CD8-positive, alpha-beta memory T cell (primary cell): ENCODE results near the gene GALNT10. TPM values are rescaled to one million over a fixed set of nuclear protein-coding genes. Genes with fewer than 3 reads are reported as not detected.

Experiments used
- CTCF ChIA-PET: fragments of 350-600 bp; sonication (Branson Sonifier 250); formaldehyde crosslinking; loops from one replicate; lab custom pipeline; 2021; ENCODE audit warnings: antibody characterized with exemption; lab: Charles Lee
- POLR2A ChIA-PET: fragments of 350-600 bp; sonication (Branson Sonifier 250); formaldehyde crosslinking; loops from one replicate; lab custom pipeline; 2021; ENCODE audit warnings: antibody characterized with exemption; lab: Charles Lee
- DNase-seq, 5 donors: peaks; one replicate each; pipeline versions ENCODE4 v3.0.0 to v3.0.0-alpha.2; 2020 to 2022; ENCODE audit warnings: mixed read lengths in 1 of 5
- H3K27ac ChIP-seq: one replicate; pipeline ENCODE4 v1.7.0; 2013; ENCODE audit warnings: low read depth, mild to moderate bottlenecking, low read length, moderate library complexity
- H3K27me3 ChIP-seq: 2 replicates; pipeline ENCODE4 v1.7.0; 2013; ENCODE audit warnings: low read length, mild to moderate bottlenecking; ENCODE audit not compliant: insufficient read depth, poor library complexity, severe bottlenecking
- H3K36me3 ChIP-seq: 2 replicates; pipeline ENCODE4 v1.7.0; 2013; ENCODE audit warnings: mild to moderate bottlenecking, low read length, moderate library complexity; ENCODE audit not compliant: insufficient read depth
- H3K4me1 ChIP-seq: 2 replicates; pipeline ENCODE4 v1.7.0; 2013; ENCODE audit warnings: mild to moderate bottlenecking, low read length, moderate library complexity; ENCODE audit not compliant: insufficient read depth
- H3K4me3 ChIP-seq: 2 replicates; pipeline ENCODE4 v1.7.0; 2013; ENCODE audit warnings: mild to moderate bottlenecking, low read length
- H3K9me3 ChIP-seq: 2 replicates; pipeline ENCODE4 v1.7.0; 2013; ENCODE audit warnings: mild to moderate bottlenecking, low read length
- H3K27ac Mint-ChIP-seq, 8 donors: one replicate each; pipeline ENCODE4 v1.8.0; 2020 to 2021; ENCODE audit warnings: mixed read lengths in 8 of 8, mild to moderate bottlenecking in 6 of 8, inconsistent platforms in 3 of 8, moderate library complexity in 3 of 8
- H3K27me3 Mint-ChIP-seq, 2 donors: one replicate each; pipeline ENCODE4 v1.8.0; 2020 to 2021; ENCODE audit warnings: mixed read lengths in 2 of 2, mild to moderate bottlenecking in 1 of 2, moderate library complexity in 1 of 2
- H3K36me3 Mint-ChIP-seq, 3 donors: one replicate each; pipeline ENCODE4 v1.8.0; 2020 to 2021; ENCODE audit warnings: mixed read lengths in 3 of 3, inconsistent platforms in 1 of 3, mild to moderate bottlenecking in 1 of 3
- H3K4me1 Mint-ChIP-seq, 3 donors: one replicate each; pipeline ENCODE4 v1.8.0; 2020 to 2021; ENCODE audit warnings: mixed read lengths in 3 of 3, inconsistent platforms in 1 of 3, mild to moderate bottlenecking in 1 of 3
- H3K4me3 Mint-ChIP-seq, 7 donors: one replicate each; pipeline ENCODE4 v1.8.0; 2020 to 2021; ENCODE audit warnings: mixed read lengths in 7 of 7, mild to moderate bottlenecking in 6 of 7, moderate library complexity in 4 of 7, inconsistent platforms in 2 of 7
- H3K9me3 Mint-ChIP-seq, 5 donors: one replicate each; pipeline ENCODE4 v1.8.0; 2020 to 2022; ENCODE audit warnings: mixed read lengths in 5 of 5, mild to moderate bottlenecking in 3 of 5, moderate library complexity in 2 of 5, inconsistent platforms in 1 of 5
- polyA plus RNA-seq: library from polyadenylated mRNA; unstranded; fragments of 300-500 nt; fragmentation: Illumina TruSeq; gene quantifications from one replicate; pipeline ENCODE4 v1.2.3, GENCODE V29; 2021
- total RNA-seq, 2 experiments: library from RNA; stranded (reverse); gene quantifications; one replicate each; pipeline ENCODE4 v1.2.3, GENCODE V29; 2021

The GALNT10 gene
- total and polyA plus RNA-seq, 3 experiments from 2014 or later = 27.6 to 32.1 (median 28.0) TPM

- Mint-ChIP-seq H3K9me3 (no peaks in the 10 kb centered on the region), H3K4me3 (no peak overlapping the region), H3K4me1 (peaks cover 0 to 5% (median 0%) of the 10 kb centered on the region in 3 donors), H3K36me3 (no peaks in the 10 kb centered on the region), H3K27ac (peak overlapping the region in 2 of 8 donors; percentile 14 to 64), H3K27me3 (peaks cover 0 to 15% of the 10 kb centered on the region in 2 donors)
- H3K9me3 ChIP-seq = no peaks in the 10 kb centered on the region
- peaks cover 3% of the 10 kb centered on the region for H3K4me1 ChIP-seq
- H3K27me3 ChIP-seq = no peaks in the 10 kb centered on the region
- no peak for DNase-seq
- no peaks in the 10 kb centered on the region for H3K36me3 ChIP-seq
- no peak overlapping the region for H3K4me3 ChIP-seq
- no peak overlapping the region for H3K27ac ChIP-seq
- ChIA-PET POLR2A (no interaction called here), CTCF (interaction anchor here (1.0 to 3.6 kb wide), 4 partner anchors 9 to 207 kb away, joined by 3 to 23 read pairs (median 8); partner anchors contain the start of gene GALNT10)
Measured at GRCh38 chr5:154181161-154181560, 9.4 kb upstream of the GALNT10 start.

GRCh38 chr5:154189256-154189818 is 1.2 kb upstream of the GALNT10 start:
- Histone ChIP-seq H3K27me3 (no peaks in the 10 kb centered on the region), H3K36me3 (no peaks in the 10 kb centered on the region), H3K4me3 (peak overlapping the region; percentile 60), H3K27ac (peak overlapping the region; percentile 76), H3K4me1 (peaks cover 29% of the 10 kb centered on the region), H3K9me3 (no peaks in the 10 kb centered on the region)
- Mint-ChIP-seq H3K27ac (peak overlapping the region; percentile 40 to 93 (median 88)), H3K27me3 (peaks cover 0 to 3% of the 10 kb centered on the region in 2 donors), H3K9me3 (no peaks in the 10 kb centered on the region), H3K36me3 (peaks cover 0 to 9% (median 1%) of the 10 kb centered on the region in 3 donors), H3K4me3 (peak overlapping the region; percentile 84 to 95 (median 90)), H3K4me1 (peaks cover 40 to 47% (median 43%) of the 10 kb centered on the region in 3 donors)
- ChIA-PET CTCF (interaction anchor here (0.7 to 5.7 kb wide), 19 partner anchors 8 to 225 kb away, joined by 3 to 23 read pairs (median 4); partner anchors contain the start of genes FAM114A2 and MFAP3), POLR2A (interaction anchor here (1.2 to 2.2 kb wide), 3 partner anchors 13 to 151 kb away, joined by 5 to 20 read pairs (median 7); partner anchors contain the start of genes FAM114A2 and MFAP3)
- DNase-seq = no peak

GRCh38 chr5:154189819-154190594 is 526 bp upstream of the GALNT10 start:
- Histone ChIP-seq H3K27me3 (no peaks in the 10 kb centered on the region), H3K27ac (peak overlapping the region; percentile 76), H3K4me1 (peaks cover 29% of the 10 kb centered on the region), H3K36me3 (no peaks in the 10 kb centered on the region), H3K4me3 (peak overlapping the region; percentile 60), H3K9me3 (no peaks in the 10 kb centered on the region)
- Mint-ChIP-seq H3K4me3 (peak overlapping the region; percentile 84 to 95 (median 90)), H3K27me3 (peaks cover 0 to 3% of the 10 kb centered on the region in 2 donors), H3K4me1 (peaks cover 43 to 54% (median 50%) of the 10 kb centered on the region in 3 donors), H3K27ac (peak overlapping the region; percentile 40 to 93 (median 84)), H3K9me3 (no peaks in the 10 kb centered on the region), H3K36me3 (peaks cover 0 to 13% (median 1%) of the 10 kb centered on the region in 3 donors)
- ChIA-PET CTCF (interaction anchor here (0.8 to 5.7 kb wide), 19 partner anchors 9 to 226 kb away, joined by 3 to 23 read pairs (median 4); partner anchors contain the start of genes FAM114A2 and MFAP3), POLR2A (interaction anchor here (0.6 to 2.2 kb wide), 11 partner anchors 9 to 257 kb away, joined by 3 to 20 read pairs (median 3); partner anchors contain the start of genes FAM114A2 and MFAP3)
- peak; percentile 74 to 86 (median 80) for DNase-seq

GRCh38 chr5:154191467-154192261 is 1.1 kb downstream of the GALNT10 start:
- no peaks in the 10 kb centered on the region for H3K9me3 ChIP-seq
- DNase-seq = peak in 1 of 5 donors; percentile 41
- Mint-ChIP-seq H3K4me1 (peaks cover 53 to 68% (median 61%) of the 10 kb centered on the region in 3 donors), H3K9me3 (no peaks in the 10 kb centered on the region), H3K4me3 (peak overlapping the region; percentile 84 to 97 (median 92)), H3K36me3 (peaks cover 0 to 24% (median 5%) of the 10 kb centered on the region in 3 donors), H3K27ac (peak overlapping the region; percentile 74 to 96 (median 92)), H3K27me3 (peaks cover 0 to 3% of the 10 kb centered on the region in 2 donors)
- ChIA-PET CTCF (interaction anchor here (0.7 to 5.7 kb wide), 7 partner anchors 11 to 153 kb away, joined by 3 to 23 read pairs (median 5); partner anchors contain the start of genes FAM114A2 and MFAP3), POLR2A (interaction anchor here (2.1 kb wide), 1 partner anchor 9 kb away, joined by 5 read pairs; no protein-coding TSS in a partner anchor)
- H3K36me3 ChIP-seq = no peaks in the 10 kb centered on the region
- H3K4me3 ChIP-seq = peak overlapping the region; percentile 68
- H3K27ac ChIP-seq = peak overlapping the region; percentile 68
- no peaks in the 10 kb centered on the region for H3K27me3 ChIP-seq
- H3K4me1 ChIP-seq = peaks cover 35% of the 10 kb centered on the region

- H3K36me3 Mint-ChIP-seq = peaks cover 0 to 28% (median 9%) of the 10 kb centered on the region in 3 donors
- Histone ChIP-seq H3K4me1 (peaks cover 51% of the 10 kb centered on the region), H3K4me3 (no peak overlapping the region), H3K27ac (no peak overlapping the region), H3K27me3 (no peaks in the 10 kb centered on the region), H3K36me3 (no peaks in the 10 kb centered on the region), H3K9me3 (no peaks in the 10 kb centered on the region)
- ChIA-PET POLR2A (no interaction called here), CTCF (interaction anchor here (0.6 to 5.7 kb wide), 4 partner anchors 12 to 212 kb away, joined by 3 to 23 read pairs (median 6); no protein-coding TSS in a partner anchor)
- no peak for DNase-seq
- H3K4me1 Mint-ChIP-seq = peaks cover 66 to 79% (median 78%) of the 10 kb centered on the region in 3 donors
- peak overlapping the region in 5 of 7 donors; percentile 84 to 97 (median 92) for H3K4me3 Mint-ChIP-seq
- H3K9me3 Mint-ChIP-seq = no peaks in the 10 kb centered on the region
- peaks cover 0 to 3% of the 10 kb centered on the region in 2 donors for H3K27me3 Mint-ChIP-seq
- H3K27ac Mint-ChIP-seq = peak overlapping the region in 7 of 8 donors; percentile 35 to 95 (median 92)
Measured at GRCh38 chr5:154193283-154193682, 2.8 kb downstream of the GALNT10 start.

- peaks cover 55% of the 10 kb centered on the region for H3K4me1 ChIP-seq
- POLR2A ChIA-PET = no interaction called here
Measured at GRCh38 chr5:154193701-154194121, 3.2 kb downstream of the GALNT10 start.

More at GRCh38 chr5:154193701-154194121, 3.2 kb downstream of the GALNT10 start:
- Mint-ChIP-seq H3K27me3 (peaks cover 0 to 3% of the 10 kb centered on the region in 2 donors), H3K27ac (peak overlapping the region in 7 of 8 donors; percentile 15 to 95 (median 85)), H3K4me3 (peak overlapping the region in 1 of 7 donors; percentile 88), H3K4me1 (peaks cover 71 to 83% (median 81%) of the 10 kb centered on the region in 3 donors), H3K9me3 (no peaks in the 10 kb centered on the region), H3K36me3 (peaks cover 0 to 29% (median 10%) of the 10 kb centered on the region in 3 donors)
- Histone ChIP-seq H3K27me3 (no peaks in the 10 kb centered on the region), H3K27ac (no peak overlapping the region), H3K9me3 (no peaks in the 10 kb centered on the region), H3K4me3 (no peak overlapping the region), H3K36me3 (no peaks in the 10 kb centered on the region)
- no peak for DNase-seq
- CTCF ChIA-PET = interaction anchor here (0.6 to 5.7 kb wide), 5 partner anchors 13 to 212 kb away, joined by 3 to 23 read pairs (median 3); no protein-coding TSS in a partner anchor
